Uterus (tissue), 4 donors: ENCODE measurements around the gene RNU5B-1. TPM values are rescaled to one million over a fixed set of nuclear protein-coding genes. Genes with fewer than 3 reads are reported as not detected.

Experiments used
- DNase-seq, 2 donors: peaks; one replicate each; pipeline ENCODE4 v3.0.0-alpha.2; 2019 to 2020
- H3K27ac ChIP-seq, 2 donors: fragments of 200-600 bp; sonication (generic); 1 replicate in 1 of 2; 2 replicates in 1 of 2; pipeline ENCODE4 v1.5.1; 2016 to 2018
- H3K27me3 ChIP-seq, 2 donors: fragments of 200-600 bp; sonication (generic); one replicate each; pipeline ENCODE4 v1.5.1; 2018 to 2019; ENCODE audit warnings: control low read depth in 1 of 2
- H3K36me3 ChIP-seq, 2 donors: fragments of 200-600 bp; sonication (generic); one replicate each; pipeline ENCODE4 v1.5.1; 2019; ENCODE audit warnings: control low read depth in 1 of 2
- H3K4me1 ChIP-seq, 2 donors: fragments of 200-600 bp; sonication (generic); one replicate each; pipeline ENCODE4 v1.5.1; 2018 to 2019; ENCODE audit warnings: control low read depth in 1 of 2
- H3K4me3 ChIP-seq, 2 donors: fragments of 200-600 bp; sonication (generic); 1 replicate in 1 of 2; 2 replicates in 1 of 2; pipeline ENCODE4 v1.5.1; 2018 to 2019; ENCODE audit warnings: mild to moderate bottlenecking in 1 of 2
- H3K9me3 ChIP-seq, 2 donors: fragments of 200-600 bp; sonication (generic); one replicate each; pipeline ENCODE4 v1.5.1; 2019; ENCODE audit warnings: control low read depth in 1 of 2
- CTCF ChIP-seq, 4 experiments: fragments of 200-600 bp in 2 of 4; fragments of 450-650 bp in 2 of 4; sonication (generic) in 2 of 4; IDR thresholded peaks; one replicate each; pipeline ENCODE4 v1.5.1; 2016 to 2019; ENCODE audit warnings: antibody characterized with exemption in 4 of 4, mild to moderate bottlenecking in 2 of 4, moderate library complexity in 1 of 4
- POLR2A ChIP-seq, 2 donors: fragments of 450-650 bp; IDR thresholded peaks; one replicate each; pipeline ENCODE4 v1.6.1; 2016; ENCODE audit warnings: antibody characterized with exemption in 2 of 2, mild to moderate bottlenecking in 1 of 2, moderate library complexity in 1 of 2
- intact Hi-C: fragments of 100-400 bp; cut with DNase I; formaldehyde crosslinking; loops from one replicate; pipeline ENCODE4 v1.15.1; 2023; ENCODE audit warnings: low total_unique reads
- total RNA-seq, 4 donors: library from RNA; depleted of rRNA in 3 of 4; stranded (reverse); fragments of >200 nt in 3 of 4; gene quantifications; one replicate each; pipeline versions ENCODE4 v1.1.0 to v1.2.4, GENCODE V29; 2014 to 2023
- donor health status: DM: yes; HTN: yes; CAD: no.

RNU5B-1 gene
- total RNA-seq, 4 donors from 2014 or later: 34.0 TPM; not detected in 3

GRCh38 chr15:65300924-65301441, 3.5 kb upstream of the RNU5B-1 start:
- TF ChIP-seq CTCF (IDR thresholded peaks at IDR 0.05): no peak
- TF ChIP-seq POLR2A (IDR thresholded peaks at IDR 0.05): no peak
- H3K36me3 ChIP-seq: no peaks in the 10 kb centered on the region
- H3K4me3 ChIP-seq: no peak overlapping the region
- intact Hi-C loops: no loop called here
- H3K27ac ChIP-seq: no peak overlapping the region
- no peaks in the 10 kb centered on the region for H3K9me3 ChIP-seq
- no peaks in the 10 kb centered on the region for H3K4me1 ChIP-seq
- no peak for DNase-seq
- no peaks in the 10 kb centered on the region for H3K27me3 ChIP-seq

- H3K4me1 ChIP-seq: no peaks in the 10 kb centered on the region
- no peak overlapping the region for H3K4me3 ChIP-seq
- no peaks in the 10 kb centered on the region for H3K36me3 ChIP-seq
- TF ChIP-seq CTCF (IDR thresholded peaks at IDR 0.05) (no peak), POLR2A (IDR thresholded peaks at IDR 0.05) (no peak)
- DNase-seq: no peak
- intact Hi-C loops: no loop called here
- H3K9me3 ChIP-seq: no peaks in the 10 kb centered on the region
- H3K27me3 ChIP-seq: no peaks in the 10 kb centered on the region
- H3K27ac ChIP-seq: no peak overlapping the region
These were observed 2.4 kb upstream of the RNU5B-1 start for GRCh38 chr15:65302061-65302460.

- Histone ChIP-seq H3K4me3 (peak overlapping the region; percentile 54 to 62), H3K9me3 (no peaks in the 10 kb centered on the region), H3K4me1 (no peaks in the 10 kb centered on the region), H3K36me3 (no peaks in the 10 kb centered on the region), H3K27me3 (no peaks in the 10 kb centered on the region), H3K27ac (peak overlapping the region; percentile 89 to 98)
- peak; percentile 47 to 54 for DNase-seq
- TF ChIP-seq POLR2A (IDR thresholded peaks at IDR 0.05) (no peak), CTCF (IDR thresholded peaks at IDR 0.05) (no peak)
- intact Hi-C loops: no loop called here
These were observed 643 bp upstream of the RNU5B-1 start for GRCh38 chr15:65303687-65304380.

- DNase-seq: no peak
- intact Hi-C loops: no loop called here
- TF ChIP-seq POLR2A (IDR thresholded peaks at IDR 0.05) (no peak), CTCF (IDR thresholded peaks at IDR 0.05) (no peak)
- no peaks in the 10 kb centered on the region for H3K9me3 ChIP-seq
- no peaks in the 10 kb centered on the region for H3K27me3 ChIP-seq
- no peaks in the 10 kb centered on the region for H3K36me3 ChIP-seq
- H3K4me1 ChIP-seq: no peaks in the 10 kb centered on the region
- peak overlapping the region in 1 of 2 donors; percentile 8 for H3K4me3 ChIP-seq
- H3K27ac ChIP-seq: peak overlapping the region; percentile 89 to 98
These were observed 777 bp downstream of the RNU5B-1 start for GRCh38 chr15:65305150-65305758.

GRCh38 chr15:65305776-65306175, 1.3 kb downstream of the RNU5B-1 start:
- no peaks in the 10 kb centered on the region for H3K4me1 ChIP-seq
- no peaks in the 10 kb centered on the region for H3K9me3 ChIP-seq
- TF ChIP-seq CTCF (IDR thresholded peaks at IDR 0.05) (no peak), POLR2A (IDR thresholded peaks at IDR 0.05) (no peak)
- no peaks in the 10 kb centered on the region for H3K27me3 ChIP-seq
- H3K27ac ChIP-seq: peak overlapping the region in 1 of 2 donors; percentile 98
- DNase-seq: no peak
- no peaks in the 10 kb centered on the region for H3K36me3 ChIP-seq
- intact Hi-C loops: no loop called here
- H3K4me3 ChIP-seq: no peak overlapping the region
